ENCODE measurements around the gene WDR18. TPM values are rescaled to one million over a fixed set of nuclear protein-coding genes. Genes with fewer than 3 reads are reported as not detected.
A peak's percentile ranks its signal among the peaks of the same experiment; 100 is the strongest.
"Not testable (repeated sequence)": the region's sequence is repeated elsewhere in the genome, so short reads cannot be mapped to it uniquely, and the experiment has no call there.

WDR18 gene
- total RNA-seq, 1 experiment from 2014 or later: 197 TPM

- no peak for DNase-seq (ENCODE audit: low read depth)
These were observed 34.9 kb downstream of the WDR18 start for GRCh38 chr19:1018932-1019615.

GRCh38 chr19:1019616-1019961 is 35.4 kb downstream of the WDR18 start:
- DNase-seq (ENCODE audit: low read depth): no peak

- DNase-seq (ENCODE audit: low read depth): no peak
These were observed 36.1 kb downstream of the WDR18 start for GRCh38 chr19:1019980-1020867.

GRCh38 chr19:1020868-1021425 is 36.8 kb downstream of the WDR18 start, which contains the start of gene TMEM259:
TSS of gene TMEM259 (minus strand) at chr19:1021123. CDS start at chr19:1020996, 127 bp downstream.
- DNase-seq (ENCODE audit: low read depth): peak; percentile 95

DNA sequence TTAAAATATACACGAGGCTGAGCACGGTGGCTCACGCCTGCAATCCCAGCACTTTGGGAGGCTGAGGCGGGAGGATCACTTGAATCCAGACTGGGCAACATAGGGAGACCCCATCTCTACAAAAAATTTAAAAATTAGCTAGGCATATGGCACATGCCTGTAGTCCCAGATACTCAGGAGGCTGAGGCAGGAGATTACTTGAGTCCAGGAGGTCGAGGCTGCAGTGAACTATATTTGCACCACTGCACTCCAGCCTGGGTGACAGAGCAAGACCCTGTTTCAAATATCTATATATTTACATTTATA is 39.7 kb downstream of the WDR18 start:
- not testable (repeated sequence) for DNase-seq (ENCODE audit: low read depth)

DNA sequence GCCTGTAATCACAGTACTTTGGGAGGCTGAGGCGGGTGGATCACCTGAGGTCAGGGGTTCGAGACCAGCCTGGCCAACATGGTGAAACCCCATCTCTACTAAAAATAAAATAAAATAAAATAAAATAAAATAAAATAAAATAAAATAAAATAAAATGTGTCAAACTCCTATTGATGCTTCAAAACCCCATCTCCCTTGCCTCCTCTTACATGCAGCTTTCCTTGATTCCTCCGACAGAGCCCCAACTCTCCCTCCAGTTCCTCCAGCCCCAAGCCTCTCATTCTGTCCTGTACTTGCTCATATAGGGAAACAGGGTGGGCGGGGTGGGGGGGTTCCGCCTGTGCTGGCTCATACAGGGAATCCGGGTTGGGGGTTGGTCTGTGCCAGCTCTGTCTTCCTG is 40.9 kb downstream of the WDR18 start:
- not testable (repeated sequence) for DNase-seq (ENCODE audit: low read depth)

DNA sequence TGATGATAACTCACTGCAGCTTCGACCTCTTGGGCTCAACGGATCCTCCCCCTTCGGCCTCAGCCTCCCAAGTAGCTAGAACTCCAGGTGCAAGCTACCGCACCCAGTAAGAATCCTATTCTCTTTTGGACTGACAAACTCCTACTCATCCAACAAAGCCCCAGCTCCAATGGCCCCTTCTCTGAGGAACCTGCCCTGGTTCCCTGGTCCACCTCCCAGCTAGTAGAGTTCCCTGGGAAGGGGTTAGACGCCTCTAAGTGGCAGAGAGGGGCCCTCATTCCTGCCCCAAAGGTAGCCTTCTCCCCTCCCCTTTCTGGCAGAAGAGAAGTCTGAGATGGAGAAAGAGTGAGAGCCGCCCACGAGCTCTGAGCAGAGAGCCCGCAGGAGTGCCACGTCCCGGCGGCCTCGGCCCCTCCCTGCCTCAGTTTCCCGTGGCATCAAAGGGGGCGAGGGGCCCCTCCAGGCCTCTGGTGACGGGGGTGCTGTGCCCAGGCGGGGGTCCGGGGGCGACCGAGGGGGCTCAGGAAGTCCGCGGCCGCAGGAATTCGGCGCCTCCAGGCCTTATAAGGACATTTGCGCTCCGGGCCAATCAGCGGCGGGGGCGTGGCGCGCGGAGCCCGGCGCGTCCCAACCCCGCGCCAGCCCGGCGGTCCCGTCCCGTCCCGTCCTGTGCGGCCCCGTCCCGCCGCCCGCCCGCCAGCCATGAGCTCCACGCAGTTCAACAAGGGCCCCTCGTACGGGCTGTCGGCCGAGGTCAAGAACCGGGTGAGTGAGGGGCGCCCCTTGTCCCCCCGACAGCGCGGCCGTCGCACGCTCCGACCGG is 42.0 kb downstream of the WDR18 start, which contains the start of gene CNN2:
Gene CNN2 (plus strand): TSS at position 649 of the 823 bp plus-strand sequence. CDS start 54 bp downstream, at position 703.
- peak; percentile 70 for DNase-seq (ENCODE audit: low read depth)

GRCh38 chr19:1026783-1027649 is 42.9 kb downstream of the WDR18 start:
- DNase-seq (ENCODE audit: low read depth): peak; percentile 50

DNA sequence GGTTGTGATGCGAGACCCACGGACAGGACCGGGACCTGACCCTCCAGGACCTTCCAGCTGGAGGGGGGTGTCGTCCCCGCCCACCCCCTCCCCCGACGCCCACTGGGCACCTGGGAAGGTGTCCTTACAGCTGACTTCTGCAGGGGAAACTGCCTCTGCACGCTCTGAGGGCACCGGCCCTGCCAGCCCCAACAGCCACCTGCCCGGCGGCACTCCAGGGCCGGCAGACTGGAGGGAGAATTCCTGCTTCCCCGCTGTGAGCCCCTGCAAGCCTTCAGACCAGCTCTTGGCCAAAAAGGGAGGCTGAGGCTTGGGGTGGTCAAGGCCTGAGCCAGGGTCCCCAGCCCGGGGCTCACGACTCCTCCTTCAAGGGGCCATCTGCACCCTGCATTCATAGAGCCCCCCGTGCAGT is 43.5 kb downstream of the WDR18 start:
- no peak for DNase-seq (ENCODE audit: low read depth)

GRCh38 chr19:1028062-1028926 is 44.1 kb downstream of the WDR18 start:
- DNase-seq (ENCODE audit: low read depth): peak; percentile 67

DNA sequence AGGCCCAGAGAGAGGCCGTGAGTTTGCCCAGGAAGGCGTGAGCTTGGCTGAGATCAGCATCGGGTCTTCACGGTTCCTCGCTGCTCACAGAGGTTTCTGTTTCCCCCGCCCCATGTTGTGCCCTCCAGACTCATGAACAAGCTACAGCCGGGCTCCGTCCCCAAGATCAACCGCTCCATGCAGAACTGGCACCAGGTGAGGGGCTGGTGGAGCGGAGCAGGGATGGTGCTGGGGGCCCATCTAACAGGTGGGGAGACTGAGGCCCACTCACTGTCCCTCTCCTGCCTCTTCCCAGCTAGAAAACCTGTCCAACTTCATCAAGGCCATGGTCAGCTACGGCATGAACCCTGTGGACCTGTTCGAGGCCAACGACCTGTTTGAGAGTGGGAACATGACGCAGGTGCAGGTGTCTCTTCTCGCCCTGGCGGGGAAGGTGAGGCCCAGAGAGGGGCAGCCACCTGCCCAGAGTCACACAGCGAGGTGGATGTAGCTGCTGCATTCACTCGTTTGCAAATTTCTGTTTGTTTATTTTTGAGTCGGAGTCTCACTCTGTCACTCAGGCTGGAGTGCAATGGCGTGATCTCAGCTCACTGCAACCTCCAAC is 48.2 kb downstream of the WDR18 start:
- DNase-seq (ENCODE audit: low read depth): no peak

DNA sequence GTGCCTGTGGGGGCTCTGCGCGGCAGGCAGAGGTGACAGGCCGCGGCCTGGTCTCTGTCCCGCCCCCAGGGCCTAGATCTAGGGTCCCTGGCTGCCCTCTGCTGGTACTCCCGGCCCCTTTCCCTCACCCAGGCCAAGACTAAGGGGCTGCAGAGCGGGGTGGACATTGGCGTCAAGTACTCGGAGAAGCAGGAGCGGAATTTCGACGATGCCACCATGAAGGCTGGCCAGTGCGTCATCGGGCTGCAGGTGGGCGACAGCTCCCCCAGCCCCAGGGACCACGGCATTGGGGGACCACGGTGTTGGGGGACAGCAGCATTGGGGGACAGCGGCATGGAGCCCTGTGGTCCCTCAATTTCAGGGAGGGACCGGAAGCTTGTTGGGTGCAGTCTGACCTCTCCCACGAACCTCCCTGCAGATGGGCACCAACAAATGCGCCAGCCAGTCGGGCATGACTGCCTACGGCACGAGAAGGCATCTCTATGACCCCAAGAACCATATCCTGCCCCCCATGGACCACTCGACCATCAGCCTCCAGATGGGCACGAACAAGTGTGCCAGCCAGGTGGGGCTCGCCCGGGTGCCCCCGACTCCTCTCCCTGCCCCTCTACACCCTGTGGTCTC is 52.0 kb downstream of the WDR18 start:
- DNase-seq (ENCODE audit: low read depth): no peak

DNA sequence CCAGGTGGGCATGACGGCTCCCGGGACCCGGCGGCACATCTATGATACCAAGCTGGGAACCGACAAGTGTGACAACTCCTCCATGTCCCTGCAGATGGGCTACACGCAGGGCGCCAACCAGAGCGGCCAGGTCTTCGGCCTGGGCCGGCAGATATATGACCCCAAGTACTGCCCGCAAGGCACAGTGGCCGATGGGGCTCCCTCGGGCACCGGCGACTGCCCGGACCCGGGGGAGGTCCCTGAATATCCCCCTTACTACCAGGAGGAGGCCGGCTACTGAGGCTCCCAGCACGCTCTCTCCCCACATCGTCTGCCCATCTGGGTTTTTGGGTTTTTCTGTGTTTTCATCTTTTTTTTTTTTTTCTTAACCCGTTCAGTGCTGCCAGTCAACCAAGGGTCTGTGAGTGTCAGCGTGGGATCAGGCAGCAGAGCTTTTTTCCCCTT is 53.5 kb downstream of the WDR18 start:
- DNase-seq (ENCODE audit: low read depth): no peak

DNA sequence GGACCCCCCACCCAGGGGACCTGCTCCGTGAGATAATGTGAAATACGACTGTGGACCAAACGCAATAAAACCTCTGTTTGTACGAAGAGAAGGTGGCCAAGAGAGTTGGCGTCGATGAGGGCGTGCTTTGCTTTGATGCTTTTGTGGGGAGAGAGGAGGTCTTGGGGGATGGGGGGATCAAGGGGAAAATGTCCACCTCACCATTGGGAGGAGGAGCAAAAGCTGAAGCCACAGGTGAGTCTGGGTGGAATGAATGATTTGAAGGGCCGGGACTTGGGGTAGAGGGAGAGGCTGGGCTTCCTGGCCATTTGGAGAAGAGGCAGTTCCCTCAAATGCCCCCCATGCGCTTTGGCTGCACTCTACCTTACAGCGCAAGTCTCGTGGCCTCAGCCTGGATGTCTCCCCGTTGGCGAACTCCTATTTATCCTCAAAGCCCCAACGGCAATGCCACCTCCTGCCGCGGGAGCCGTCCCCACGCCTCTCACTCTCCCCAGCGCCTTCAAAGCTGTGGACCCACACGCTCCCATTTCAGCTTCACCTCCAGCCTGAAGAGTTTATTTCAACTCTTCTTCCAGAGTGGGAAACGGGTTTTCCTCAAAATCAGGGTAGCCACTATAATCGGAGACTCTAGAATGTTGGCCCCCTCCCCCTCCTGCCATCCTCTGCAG is 55.0 kb downstream of the WDR18 start:
- DNase-seq (ENCODE audit: low read depth): no peak

GRCh38 chr19:1039646-1040475 is 55.7 kb downstream of the WDR18 start, which contains the start of gene ABCA7:
TSS of gene ABCA7 (plus strand) at chr19:1040107. CDS start at chr19:1041362, 1,255 bp downstream.
- peak; percentile 96 for DNase-seq (ENCODE audit: low read depth)

- DNase-seq (ENCODE audit: low read depth): peak; percentile 72
These were observed 56.5 kb downstream of the WDR18 start for GRCh38 chr19:1040476-1041271.

All from HT1080 (cell line).